CD4-positive, alpha-beta T cell treated with Interleukin-17A for 1 hour (primary cell): Measurements from ENCODE around the gene ATF3.
"Not testable (repeated sequence)": the region's sequence is repeated elsewhere in the genome, so short reads cannot be mapped to it uniquely, and the experiment has no call there.

Experiments
- DNase-seq: peaks from one replicate; pipeline ENCODE4 v3.0.0-alpha.2; 2020

Gene ATF3

DNA sequence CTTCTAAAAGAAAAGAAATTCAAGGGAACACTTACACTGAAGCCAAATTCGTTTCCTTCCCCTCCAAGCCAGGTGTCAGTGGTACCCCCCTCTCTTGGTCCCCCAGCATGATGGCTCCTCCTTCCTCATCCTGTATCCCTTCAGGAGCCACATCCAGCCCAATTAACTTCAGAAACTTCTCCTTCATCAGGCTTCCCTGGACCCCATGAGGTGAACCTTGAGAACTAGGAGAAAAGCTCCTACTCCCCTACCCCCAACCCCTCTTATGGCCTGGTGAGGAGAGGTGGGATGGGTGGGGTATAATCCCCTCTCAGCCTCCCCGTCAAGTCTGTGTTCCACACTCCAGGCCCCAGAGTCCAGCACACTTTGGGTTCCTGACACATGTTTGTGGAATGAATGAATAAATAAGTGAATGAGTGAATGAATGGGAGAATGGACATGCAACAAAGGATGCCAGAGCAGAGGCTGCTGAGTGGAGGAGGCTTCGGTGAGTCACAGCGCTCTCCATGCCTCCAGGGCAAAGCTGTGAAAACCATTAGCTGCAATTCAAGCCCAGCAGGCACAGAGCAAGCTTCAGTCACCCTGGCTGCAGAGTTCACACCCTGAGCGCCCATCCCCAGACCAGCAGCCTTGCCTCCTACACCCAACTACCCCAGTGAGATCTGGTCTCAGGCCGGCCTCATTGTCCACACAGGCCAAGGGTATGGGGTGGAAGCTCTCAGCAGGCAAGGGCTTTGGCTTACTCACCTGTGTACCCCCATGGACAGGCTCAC lies 47.3 kb downstream of the ATF3 start:
- DNase-seq = no peak

GRCh38 chr1:212656730-212657129 lies 48.2 kb downstream of the ATF3 start:
- no peak for DNase-seq

DNA sequence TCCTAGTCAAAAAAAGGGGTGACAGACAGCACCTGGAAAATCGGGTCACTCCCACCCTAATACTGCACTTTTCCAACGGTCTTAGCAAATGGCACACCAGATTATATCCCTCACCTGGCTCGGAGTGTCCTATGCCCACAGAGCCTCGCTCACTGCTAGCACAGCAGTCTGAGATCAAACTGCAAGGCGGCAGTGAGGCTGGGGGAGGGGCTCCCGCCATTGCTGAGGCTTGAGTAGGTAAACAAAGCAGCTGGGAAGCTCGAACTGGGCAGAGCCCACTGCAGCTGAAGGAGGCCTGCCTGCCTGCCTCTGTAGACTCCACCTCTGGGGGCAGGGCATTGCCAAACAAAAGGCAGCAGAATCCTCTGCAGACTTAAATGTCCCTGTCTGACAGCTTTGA lies 49.7 kb downstream of the ATF3 start:
- not testable (repeated sequence) for DNase-seq

GRCh38 chr1:212664409-212665199 lies 56.0 kb downstream of the ATF3 start:
- DNase-seq = no peak

DNA sequence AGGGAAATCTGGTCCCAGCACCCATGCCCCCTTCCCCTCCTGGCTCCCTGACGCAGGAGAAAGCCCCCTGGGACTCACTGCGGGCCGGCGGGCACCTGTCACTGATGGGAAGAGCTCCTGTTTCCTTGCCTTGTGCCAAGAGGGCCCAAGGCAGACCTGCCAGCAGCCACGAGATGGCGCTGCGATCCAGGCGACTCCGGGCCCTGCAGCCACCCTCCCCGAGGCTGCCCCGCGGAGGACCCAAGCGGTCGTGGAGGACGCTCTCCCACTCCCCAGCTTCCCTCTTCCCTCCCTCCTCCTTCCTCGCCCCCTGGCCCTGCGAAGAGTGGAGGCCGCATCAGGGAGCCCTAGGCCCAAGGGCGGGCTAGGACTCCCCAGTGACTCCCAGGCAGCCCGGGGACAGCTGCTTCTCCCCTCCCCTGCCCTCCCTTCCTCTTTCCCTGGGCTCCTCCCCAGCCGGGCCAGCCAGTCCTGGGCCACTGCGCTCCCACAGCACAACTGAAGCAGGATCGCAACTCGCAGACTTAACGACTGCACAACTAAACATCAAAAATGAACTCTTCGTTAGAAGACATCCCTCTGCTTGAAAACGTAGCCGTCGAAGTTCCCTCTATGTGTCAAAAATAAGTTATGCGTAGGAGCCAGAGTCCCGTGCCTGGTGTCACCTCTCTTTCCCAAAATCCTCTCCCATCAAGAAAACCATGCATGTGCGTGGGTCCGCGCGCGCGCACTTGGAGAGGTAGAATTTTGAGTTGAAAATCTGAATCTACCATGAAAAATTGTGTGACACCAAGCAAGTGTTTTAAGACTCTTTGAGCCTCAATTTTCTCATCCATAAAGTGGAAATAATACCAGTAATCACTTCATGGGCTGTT lies 56.9 kb downstream of the ATF3 start:
- DNase-seq = peak; percentile 75

GRCh38 chr1:212666116-212666775 lies 57.7 kb downstream of the ATF3 start:
- DNase-seq = no peak

DNA sequence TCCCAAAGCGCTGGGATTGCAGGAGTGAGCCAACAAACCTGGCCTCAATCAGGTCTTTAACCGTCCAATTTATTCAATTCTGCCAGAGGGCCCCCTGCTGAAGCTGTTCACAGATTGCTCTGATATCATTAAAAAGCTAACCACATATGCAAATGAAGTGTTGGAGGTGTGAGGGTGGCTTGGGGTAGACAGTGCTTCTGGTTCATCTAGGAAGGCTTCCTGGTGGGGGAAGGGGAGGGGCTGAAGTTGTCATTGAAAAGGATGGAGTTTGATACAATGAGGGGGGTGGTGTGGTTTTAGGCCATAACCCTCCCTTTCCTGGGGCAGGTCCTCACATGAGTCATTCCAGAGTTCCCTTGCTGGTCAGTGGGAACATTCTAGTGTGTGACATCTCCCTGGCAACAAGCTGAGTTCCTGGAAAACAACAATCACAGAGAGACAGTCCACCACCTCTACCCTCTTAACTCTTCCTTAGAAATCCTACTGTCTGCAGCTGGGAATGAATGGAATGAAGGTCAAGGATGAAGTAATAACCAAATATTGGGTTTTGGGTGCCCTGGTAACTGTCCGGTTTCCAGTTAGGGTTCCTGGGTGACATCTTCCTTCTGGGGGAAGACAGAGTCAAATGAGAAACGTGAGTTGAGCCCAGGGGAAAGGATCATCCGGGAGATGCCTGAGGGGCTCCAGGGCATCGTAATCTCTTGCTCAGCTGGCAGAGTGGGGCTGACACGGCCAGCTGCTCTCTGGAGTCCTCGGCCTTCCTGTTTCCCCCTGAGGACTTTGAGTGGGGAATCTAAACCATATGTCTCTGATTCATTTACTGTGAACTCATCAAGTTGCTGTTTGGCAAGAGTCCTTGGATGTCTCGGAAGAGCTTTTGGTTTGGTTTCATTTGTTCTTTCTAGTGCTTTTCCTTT lies 58.9 kb downstream of the ATF3 start:
- DNase-seq = peak; percentile 28

DNA sequence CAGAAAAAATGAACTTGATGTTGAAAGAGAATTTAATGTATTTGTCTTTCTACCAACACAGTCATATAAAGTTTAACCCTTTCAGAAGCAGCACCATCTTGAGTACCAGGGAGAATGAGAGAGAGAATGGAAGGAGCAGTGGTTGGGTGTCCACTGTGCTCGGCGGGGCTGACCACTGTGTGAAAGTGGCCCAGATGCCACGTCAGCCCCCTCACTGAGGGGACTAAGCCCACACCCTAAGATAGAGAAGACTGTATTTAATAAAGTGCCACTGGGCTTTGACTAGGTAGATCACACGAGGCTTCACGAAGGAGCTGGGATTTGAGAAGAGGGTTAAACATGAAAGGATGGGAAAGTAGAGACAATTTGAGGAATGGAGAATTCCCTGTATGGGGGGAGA lies 59.9 kb downstream of the ATF3 start:
- no peak for DNase-seq

DNA sequence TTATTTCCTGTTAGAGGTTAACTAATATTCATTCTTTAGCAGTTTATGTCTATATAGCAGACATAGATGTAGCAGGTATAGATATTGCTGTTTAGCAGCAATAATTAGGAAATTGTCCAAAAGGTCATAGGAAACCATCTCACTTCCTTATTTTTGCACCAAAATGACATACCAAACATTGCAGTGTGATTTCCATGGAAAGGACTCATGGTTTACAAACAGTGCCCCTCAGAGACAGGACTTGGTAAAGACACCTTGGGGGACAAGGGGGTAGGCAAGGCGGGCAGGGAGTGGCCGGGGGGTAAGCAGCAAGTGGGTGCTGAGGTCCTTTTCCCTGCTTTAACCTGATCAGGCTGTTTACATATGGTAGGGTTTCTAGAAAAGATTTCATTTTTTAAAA lies 60.5 kb downstream of the ATF3 start:
- no peak for DNase-seq

GRCh38 chr1:212669600-212669999 lies 61.0 kb downstream of the ATF3 start:
- DNase-seq = no peak

DNA sequence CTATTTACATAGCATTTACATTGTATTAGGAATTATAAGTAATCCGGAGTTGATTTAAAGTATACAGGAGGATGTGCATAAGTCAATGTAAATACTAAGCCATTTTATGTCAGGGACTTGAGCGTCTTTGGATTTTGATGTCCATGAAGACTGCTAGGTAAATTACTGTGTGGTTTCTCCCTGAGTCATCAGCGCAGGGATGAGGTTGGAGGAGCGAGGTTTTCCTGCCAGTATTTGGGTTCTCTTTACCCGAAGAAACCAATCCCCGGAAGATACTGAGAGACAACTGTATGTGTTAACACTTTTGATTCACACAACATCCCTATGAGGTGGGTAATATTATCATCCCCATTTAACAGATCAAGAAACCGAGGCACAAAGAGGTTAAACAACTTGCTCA lies 61.7 kb downstream of the ATF3 start:
- no peak for DNase-seq
